SK-N-SH treated with all-trans-retinoic acid at 6 μM for 48 hours (cell line): ENCODE measurements around the gene TNK1.

Source experiments
- ARNTL ChIP-seq: fragments of 450-650 bp; formaldehyde crosslinking; IDR thresholded peaks from 2 replicates; pipeline ENCODE4 v1.5.0; 2020; ENCODE audit warnings: low read depth, mild to moderate bottlenecking, moderate library complexity, borderline replicate concordance
- ZFP30 ChIP-seq: fragments of 450-650 bp; formaldehyde crosslinking; IDR thresholded peaks from 2 replicates; pipeline ENCODE4 v1.5.0; 2022; ENCODE audit warnings: mild to moderate bottlenecking, moderate library complexity

- TF ChIP-seq ARNTL (CRISPR knock-in tag) = no peak
- no peak for TF ChIP-seq ZFP30 (CRISPR knock-in tag)
Observed at GRCh38 chr17:7394452-7395191, 13.7 kb downstream of the TNK1 start, which contains the start of gene PLSCR3.
